Hematopoietic multipotent progenitor cell treated with erythropoietin and hydrocortisone succinate and interleukin-3 and kit ligand, for 15 days (in vitro differentiated cells): Measurements from ENCODE around the gene PKD1.

Experiments
- DNase-seq: peaks from one replicate; pipeline ENCODE4 v3.0.0-alpha.2; 2015; ENCODE audit warnings: low spot score

PKD1 gene

DNA sequence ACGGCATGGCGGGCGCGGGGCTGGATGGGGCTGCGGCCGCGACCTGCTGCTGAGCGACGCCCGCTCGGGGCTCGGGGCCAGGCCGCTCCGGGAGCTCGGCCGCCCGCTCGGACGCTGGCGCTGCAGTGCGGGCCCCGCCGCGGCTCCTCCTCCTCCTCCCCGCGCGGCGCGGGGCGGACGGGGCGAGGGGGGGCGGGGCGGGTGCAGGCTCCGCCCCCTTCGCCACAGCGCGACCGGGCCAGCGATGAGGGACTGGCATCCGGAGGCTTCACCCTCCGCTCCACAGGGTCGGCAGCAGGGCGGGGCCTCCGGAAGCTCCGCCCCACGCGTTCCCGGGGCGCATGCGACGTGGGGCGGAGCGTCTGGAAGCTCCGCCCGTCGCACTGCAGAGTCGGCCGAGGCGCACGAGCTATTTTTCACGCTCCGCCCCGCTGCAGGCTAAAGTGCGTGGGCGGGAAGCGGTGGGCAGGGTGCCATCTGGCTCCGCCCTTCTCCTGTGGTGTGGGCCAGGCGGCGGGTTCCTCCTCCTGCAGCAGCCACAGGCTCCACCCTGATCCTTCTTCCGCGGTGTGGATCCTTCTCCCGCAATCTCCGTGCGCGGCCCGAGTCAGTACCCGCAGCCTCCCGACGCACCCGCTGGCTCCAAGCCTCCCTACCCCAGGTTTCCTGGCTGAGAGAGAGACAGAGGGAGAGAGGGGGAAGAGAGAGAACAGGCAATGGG lies at the start of gene PKD1:
PKD1 (minus strand) TSS at position 129 of the 721 bp plus-strand sequence. CDS start 209 bp downstream, outside the sequence.
- DNase-seq, result peak; percentile 91

GRCh38 chr16:2184962-2185361 lies 49.3 kb upstream of the PKD1 start:
- DNase-seq, result no peak

GRCh38 chr16:2184346-2184745 lies 48.6 kb upstream of the PKD1 start:
- DNase-seq, result no peak

- DNase-seq, result no peak
These were observed 48.0 kb upstream of the PKD1 start for GRCh38 chr16:2183671-2184070.

DNA sequence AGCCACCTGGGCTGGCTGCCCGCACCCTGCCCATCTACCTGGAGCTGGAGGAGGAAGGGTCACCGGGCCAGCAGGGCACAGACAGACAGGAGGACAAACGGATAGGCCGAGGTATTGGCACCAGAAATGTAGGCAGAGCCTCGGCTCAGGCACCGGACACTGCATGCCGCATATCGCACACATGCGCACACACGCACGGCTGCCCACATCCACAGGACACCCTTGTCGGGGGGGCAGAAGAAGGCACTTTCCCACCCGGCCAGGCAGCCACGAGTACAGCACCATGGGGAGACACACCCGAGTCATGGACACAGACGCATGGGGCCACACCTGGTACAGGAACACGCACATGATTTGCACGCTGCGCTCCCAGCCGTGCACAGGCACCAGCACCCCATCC lies 46.3 kb upstream of the PKD1 start:
- DNase-seq, result no peak

- DNase-seq, result no peak
These were observed 45.5 kb upstream of the PKD1 start for GRCh38 chr16:2180962-2181923.

GRCh38 chr16:2180461-2180860 lies 44.8 kb upstream of the PKD1 start:
- DNase-seq, result no peak

DNA sequence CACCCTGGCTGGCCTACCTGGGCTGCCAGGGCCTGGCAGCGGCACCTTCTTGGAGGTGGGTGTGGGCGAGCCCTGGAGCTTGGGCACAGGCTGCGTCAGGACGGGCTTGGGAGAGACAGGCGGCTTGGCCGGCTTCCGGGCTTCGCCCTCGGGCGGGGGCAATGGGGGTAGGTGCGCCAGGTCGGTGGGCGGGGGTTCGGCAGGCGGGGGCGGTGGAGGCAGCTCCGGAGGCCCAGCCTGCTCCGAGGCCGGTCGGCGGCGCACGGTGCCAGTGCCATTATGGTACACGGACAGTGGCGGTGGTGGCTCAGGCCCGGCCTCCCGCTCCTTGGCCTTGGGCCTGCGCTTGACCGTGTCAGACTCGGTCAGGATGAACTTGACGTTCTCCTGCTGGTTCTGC lies 43.9 kb upstream of the PKD1 start:
- no peak for DNase-seq

- no peak for DNase-seq
These were observed 43.4 kb upstream of the PKD1 start for GRCh38 chr16:2179107-2179501.

- DNase-seq, result peak; percentile 30
These were observed 42.8 kb upstream of the PKD1 start for GRCh38 chr16:2178321-2179106.

GRCh38 chr16:2177561-2177960 lies 41.9 kb upstream of the PKD1 start:
- no peak for DNase-seq

DNA sequence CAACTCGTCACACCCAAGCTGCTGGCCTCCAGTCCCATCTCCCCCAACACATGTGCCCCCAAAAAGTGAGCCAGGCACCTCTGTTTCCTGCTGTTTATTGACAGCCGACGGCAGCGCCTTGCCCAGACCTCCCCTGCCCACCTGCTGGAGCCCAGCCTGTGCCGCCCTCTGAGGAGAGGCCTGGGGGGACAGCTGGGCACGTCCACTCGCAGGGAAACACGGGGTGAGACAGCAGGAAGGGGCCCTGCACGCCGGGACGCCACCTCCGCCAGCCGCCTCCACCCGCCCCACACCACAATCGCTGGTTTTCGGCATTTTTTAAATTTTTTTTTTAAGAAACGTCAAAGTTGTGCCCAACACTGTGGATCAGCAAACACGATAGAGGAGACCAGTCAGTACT lies 41.4 kb upstream of the PKD1 start:
- DNase-seq, result no peak

GRCh38 chr16:2176047-2176446 lies 40.3 kb upstream of the PKD1 start:
- no peak for DNase-seq

GRCh38 chr16:2175454-2175853 lies 39.8 kb upstream of the PKD1 start:
- no peak for DNase-seq

DNA sequence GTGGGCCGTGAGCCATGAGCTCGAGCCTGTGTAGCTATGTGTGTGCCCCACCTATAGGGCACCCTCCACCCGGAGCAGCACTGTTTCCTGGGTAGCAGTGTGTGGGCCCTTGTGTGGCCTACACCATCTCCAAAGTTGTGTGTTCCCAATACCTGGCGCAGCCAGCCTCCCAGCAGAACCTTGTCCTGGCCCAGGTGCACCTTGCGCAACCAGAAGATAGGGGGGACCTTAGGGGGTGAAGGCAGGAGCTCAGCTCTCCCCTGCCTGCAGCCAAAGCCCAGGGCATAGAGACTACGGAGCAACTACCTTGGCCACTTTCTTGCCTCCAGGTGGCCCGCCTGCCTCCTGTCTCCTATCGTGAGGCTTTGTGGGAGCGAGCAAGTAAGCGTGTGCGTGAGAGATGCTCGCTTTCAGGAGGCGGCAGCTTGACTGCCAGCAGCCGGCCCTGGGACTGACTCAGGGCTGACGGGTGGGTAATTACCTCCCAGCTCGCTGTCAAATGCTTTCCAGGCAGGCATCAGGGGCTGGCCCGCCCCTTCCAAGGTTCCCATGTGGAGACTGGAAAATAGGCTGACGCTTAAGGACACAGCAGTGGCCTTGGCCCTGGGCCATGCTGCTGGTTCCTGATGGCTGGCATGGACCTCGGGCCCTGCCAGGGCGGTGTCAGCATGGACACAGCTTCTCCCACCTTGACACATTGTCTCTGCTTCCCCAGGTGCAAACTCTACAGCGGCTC lies 38.9 kb upstream of the PKD1 start:
- DNase-seq, result no peak

GRCh38 chr16:2173916-2174315 lies 38.2 kb upstream of the PKD1 start:
- DNase-seq, result no peak

- no peak for DNase-seq
These were observed 37.7 kb upstream of the PKD1 start for GRCh38 chr16:2173366-2173765.

DNA sequence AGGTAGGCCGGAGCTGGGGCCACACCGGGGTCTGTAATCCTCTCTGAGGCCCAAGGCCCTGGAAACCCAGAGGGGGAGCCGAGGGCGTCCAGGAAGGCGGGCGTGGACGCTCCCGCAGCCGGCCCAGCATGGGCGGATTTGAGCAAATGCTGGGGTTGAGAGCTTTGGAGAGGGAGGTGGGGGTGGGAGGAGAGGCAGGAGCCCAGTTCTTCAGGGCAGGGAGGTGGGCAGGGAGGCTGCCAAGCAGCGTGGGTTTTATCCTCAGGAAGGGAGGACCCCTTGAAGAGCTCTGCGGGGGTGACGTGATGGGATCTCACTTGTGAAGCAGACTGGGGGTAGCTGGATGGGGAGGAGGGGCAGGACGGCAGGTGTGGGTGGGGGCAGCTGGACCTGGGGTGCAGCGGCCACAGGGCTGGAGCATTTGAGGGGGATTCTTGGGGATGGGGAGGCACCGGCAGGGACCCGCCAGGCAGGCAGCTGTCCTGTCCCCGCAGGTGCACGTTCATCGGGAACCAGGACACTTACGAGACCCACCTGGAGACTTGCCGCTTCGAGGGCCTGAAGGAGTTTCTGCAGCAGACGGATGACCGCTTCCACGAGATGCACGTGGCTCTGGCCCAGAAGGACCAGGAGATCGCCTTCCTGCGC lies 37.1 kb upstream of the PKD1 start:
- DNase-seq, result no peak

DNA sequence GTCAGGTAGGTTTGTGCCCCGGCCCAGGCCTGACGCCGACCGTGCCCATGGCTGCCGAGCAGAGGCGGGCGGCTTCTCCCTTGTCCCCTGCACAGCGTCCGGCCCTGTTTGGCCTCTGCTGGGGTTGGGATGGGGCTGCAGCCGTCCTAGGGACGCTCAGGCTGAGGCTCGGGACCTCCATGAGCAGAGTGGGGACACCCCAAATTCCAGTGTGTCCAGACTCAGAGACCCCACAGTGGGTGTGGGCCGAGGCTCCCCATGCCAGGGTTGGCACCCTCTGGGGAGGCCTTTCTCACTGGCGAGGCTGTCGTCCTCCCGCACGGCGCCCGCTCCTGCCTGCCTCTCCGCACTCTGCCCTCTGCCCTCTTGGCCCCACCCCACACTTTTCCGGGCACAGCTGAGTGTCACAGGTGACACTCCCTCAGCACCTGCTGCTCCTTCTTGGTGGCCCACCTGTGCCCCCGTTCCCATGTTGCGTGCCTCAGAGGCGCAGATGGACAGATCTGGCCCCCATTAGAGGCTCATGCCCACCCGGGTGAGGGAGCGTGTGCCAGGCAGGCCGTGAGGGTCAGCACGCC lies 36.0 kb upstream of the PKD1 start:
- no peak for DNase-seq

DNA sequence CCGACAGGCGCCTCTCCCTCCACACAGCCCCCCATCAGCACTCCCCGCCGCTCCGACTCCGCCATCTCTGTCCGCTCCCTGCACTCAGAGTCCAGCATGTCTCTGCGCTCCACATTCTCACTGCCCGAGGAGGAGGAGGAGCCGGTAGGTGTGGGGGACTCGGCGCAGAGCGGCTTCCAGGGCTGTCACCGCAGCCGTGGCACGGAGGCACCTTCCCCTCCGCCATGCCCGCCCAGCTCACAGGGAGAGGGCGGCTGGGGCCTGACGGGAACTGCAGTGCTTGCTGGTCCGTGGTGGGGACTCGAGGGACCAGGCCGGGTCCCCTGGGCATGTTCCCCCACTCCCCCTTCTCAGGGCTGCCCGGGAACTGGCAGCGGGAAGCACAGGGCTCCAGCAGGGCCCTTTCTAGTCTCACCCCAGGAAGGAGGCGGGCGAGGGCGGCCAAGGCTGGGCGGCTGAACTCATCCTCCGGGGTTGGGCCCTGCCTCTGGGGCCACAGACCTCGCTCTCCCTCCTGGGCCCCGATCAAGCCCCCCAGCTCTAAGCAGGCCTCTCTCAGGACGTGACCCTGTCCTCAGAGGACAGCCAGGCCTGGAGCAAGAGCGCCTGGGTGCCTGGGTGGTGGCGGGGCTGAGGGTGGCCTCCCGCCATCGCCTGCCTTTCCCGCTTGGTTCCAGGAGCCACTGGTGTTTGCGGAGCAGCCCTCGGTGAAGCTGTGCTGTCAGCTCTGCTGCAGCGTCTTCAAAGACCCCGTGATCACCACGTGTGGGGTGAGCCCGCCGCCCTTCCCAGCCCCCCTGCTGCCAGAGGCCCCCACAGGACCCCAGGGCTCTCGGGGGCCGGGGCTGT lies 35.1 kb upstream of the PKD1 start:
- no peak for DNase-seq
